Adrenal gland (tissue), 5 donors: ENCODE data around the gene IPP.

Experiments
- CTCF ChIP-seq, 6 experiments: fragments of 450-650 bp in 4 of 6; fragments of 200-600 bp in 2 of 6; sonication (generic) in 1 of 6; IDR thresholded peaks; 1 replicate in 5 of 6; 2 replicates in 1 of 6; pipeline versions ENCODE4 v1.5.1 to v1.8.0; 2016 to 2021; ENCODE audit warnings: antibody characterized with exemption in 6 of 6, mild to moderate bottlenecking in 2 of 6, moderate library complexity in 1 of 6
- POLR2A ChIP-seq, 2 donors: fragments of 450-650 bp; IDR thresholded peaks; one replicate each; pipeline ENCODE4 v1.6.1; 2017; ENCODE audit warnings: antibody characterized with exemption in 2 of 2, mild to moderate bottlenecking in 2 of 2, moderate library complexity in 1 of 2
- donor health status: DM: no; HTN: no; CAD: no.

GRCh38 chr1:45796946-45797345 lies 46.5 kb upstream of the IPP start:
- TF ChIP-seq POLR2A (IDR thresholded peaks at IDR 0.05) (no peak), CTCF (IDR thresholded peaks at IDR 0.05) (no peak)
